Measurements from ENCODE around the gene ADGRG4. TPM values are rescaled to one million over a fixed set of nuclear protein-coding genes. Genes with fewer than 3 reads are reported as not detected.

Gene ADGRG4
- polyA plus RNA-seq, 2 of the 4 experiments (the other 2 are of a cell fraction): not detected

DNA sequence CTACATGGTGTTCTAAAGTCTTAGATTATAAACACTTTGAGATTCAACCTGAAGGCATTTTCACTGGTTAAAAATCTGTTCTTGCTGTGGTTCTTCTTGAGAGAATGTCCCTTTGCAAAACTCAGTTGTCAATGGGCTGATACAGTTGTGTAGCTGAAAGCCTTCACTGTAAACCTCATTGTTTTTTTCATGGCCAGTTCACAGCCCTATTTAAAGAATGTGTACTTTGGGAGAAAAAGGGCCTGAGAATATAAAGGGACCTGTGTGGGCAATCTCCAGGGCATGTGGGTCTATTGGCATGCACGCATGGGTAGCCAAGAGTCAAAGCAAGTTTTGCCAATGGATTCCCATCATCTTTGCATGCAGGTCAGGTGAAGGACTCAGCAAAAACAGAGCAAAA lies 41.8 kb upstream of the ADGRG4 start (continued):
- TF ChIP-seq, protein P1, sequence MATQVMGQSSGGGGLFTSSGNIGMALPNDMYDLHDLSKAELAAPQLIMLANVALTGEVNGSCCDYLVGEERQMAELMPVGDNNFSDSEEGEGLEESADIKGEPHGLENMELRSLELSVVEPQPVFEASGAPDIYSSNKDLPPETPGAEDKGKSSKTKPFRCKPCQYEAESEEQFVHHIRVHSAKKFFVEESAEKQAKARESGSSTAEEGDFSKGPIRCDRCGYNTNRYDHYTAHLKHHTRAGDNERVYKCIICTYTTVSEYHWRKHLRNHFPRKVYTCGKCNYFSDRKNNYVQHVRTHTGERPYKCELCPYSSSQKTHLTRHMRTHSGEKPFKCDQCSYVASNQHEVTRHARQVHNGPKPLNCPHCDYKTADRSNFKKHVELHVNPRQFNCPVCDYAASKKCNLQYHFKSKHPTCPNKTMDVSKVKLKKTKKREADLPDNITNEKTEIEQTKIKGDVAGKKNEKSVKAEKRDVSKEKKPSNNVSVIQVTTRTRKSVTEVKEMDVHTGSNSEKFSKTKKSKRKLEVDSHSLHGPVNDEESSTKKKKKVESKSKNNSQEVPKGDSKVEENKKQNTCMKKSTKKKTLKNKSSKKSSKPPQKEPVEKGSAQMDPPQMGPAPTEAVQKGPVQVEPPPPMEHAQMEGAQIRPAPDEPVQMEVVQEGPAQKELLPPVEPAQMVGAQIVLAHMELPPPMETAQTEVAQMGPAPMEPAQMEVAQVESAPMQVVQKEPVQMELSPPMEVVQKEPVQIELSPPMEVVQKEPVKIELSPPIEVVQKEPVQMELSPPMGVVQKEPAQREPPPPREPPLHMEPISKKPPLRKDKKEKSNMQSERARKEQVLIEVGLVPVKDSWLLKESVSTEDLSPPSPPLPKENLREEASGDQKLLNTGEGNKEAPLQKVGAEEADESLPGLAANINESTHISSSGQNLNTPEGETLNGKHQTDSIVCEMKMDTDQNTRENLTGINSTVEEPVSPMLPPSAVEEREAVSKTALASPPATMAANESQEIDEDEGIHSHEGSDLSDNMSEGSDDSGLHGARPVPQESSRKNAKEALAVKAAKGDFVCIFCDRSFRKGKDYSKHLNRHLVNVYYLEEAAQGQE (IDR thresholded peaks at IDR 0.05): no peak
- TF ChIP-seq HEYL (CRISPR knock-in tag; IDR thresholded peaks at IDR 0.05) (no peak), NPAS2 (CRISPR knock-in tag; IDR thresholded peaks at IDR 0.05; ENCODE audit: borderline replicate concordance) (no peak), POLR2AphosphoS2 (conservative IDR thresholded peaks at IDR 0.05; ENCODE audit: low read length) (no peak)

DNA sequence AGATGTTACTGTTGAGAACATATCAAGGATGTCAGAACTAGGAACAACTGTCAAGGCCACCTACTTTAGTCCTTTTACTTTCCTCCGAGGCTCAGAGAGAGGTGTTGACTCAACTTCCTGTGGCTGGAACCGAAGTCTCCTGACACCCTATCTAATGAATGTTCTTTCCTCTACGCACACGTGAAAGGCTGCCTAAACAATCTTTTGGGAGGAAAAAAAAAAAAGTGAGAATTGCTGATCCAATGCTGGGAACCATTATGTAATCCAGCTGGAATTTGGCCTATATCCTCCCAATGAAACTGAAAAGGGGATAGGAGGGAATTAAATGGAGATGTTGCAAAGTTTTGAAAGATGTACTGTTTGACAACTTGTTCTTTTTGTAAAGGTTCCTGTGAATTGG lies 41.2 kb upstream of the ADGRG4 start:
- no peak for ATAC-seq
- no peak for DNase-seq (ENCODE audit: low read depth in 1 of 2, low spot score in 1 of 2)
- ChIA-PET CTCF (interaction anchor here (0.6 to 1.5 kb wide), 3 partner anchors 9 to 520 kb away, joined by 4 to 6 read pairs (median 4); no protein-coding TSS in a partner anchor), POLR2A (no interaction called here)
- FAIRE-seq: no peak
- Histone ChIP-seq H3K4me3 (no peak overlapping the region), H3K4me2 (no peak overlapping the region), H3K4me1 (peaks cover 12% of the 10 kb centered on the region), H3K27ac (no peak overlapping the region), H3K9me3 (no peaks in the 10 kb centered on the region)
- TF ChIP-seq CHD4 (IDR thresholded peaks at IDR 0.05; ENCODE audit: borderline replicate concordance): no peak
- TF ChIP-seq, protein P1 (IDR thresholded peaks at IDR 0.05): no peak
- TF ChIP-seq, protein P2, sequence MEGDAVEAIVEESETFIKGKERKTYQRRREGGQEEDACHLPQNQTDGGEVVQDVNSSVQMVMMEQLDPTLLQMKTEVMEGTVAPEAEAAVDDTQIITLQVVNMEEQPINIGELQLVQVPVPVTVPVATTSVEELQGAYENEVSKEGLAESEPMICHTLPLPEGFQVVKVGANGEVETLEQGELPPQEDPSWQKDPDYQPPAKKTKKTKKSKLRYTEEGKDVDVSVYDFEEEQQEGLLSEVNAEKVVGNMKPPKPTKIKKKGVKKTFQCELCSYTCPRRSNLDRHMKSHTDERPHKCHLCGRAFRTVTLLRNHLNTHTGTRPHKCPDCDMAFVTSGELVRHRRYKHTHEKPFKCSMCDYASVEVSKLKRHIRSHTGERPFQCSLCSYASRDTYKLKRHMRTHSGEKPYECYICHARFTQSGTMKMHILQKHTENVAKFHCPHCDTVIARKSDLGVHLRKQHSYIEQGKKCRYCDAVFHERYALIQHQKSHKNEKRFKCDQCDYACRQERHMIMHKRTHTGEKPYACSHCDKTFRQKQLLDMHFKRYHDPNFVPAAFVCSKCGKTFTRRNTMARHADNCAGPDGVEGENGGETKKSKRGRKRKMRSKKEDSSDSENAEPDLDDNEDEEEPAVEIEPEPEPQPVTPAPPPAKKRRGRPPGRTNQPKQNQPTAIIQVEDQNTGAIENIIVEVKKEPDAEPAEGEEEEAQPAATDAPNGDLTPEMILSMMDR (IDR thresholded peaks at IDR 0.05): no peak
- TF ChIP-seq NFE2L2 (conservative IDR thresholded peaks at IDR 0.05; ENCODE audit: low read length): no peak
- TF ChIP-seq MAFK (IDR thresholded peaks at IDR 0.05; ENCODE audit: partially characterized antibody): no peak
- no peak for TF ChIP-seq RFX5 (IDR thresholded peaks at IDR 0.05)
- no peak for TF ChIP-seq SMC3 (IDR thresholded peaks at IDR 0.05)
- no peak for TF ChIP-seq ZFP36 (IDR thresholded peaks at IDR 0.05; ENCODE audit: borderline replicate concordance, partially characterized antibody)
- TF ChIP-seq ZNF302 (CRISPR knock-in tag; IDR thresholded peaks at IDR 0.05): no peak
- no peak for TF ChIP-seq EP300 (IDR thresholded peaks at IDR 0.05)
- TF ChIP-seq RCOR1 (IDR thresholded peaks at IDR 0.05; ENCODE audit: low read depth, low read length): no peak
- TF ChIP-seq RNF2 (IDR thresholded peaks at IDR 0.05; ENCODE audit: borderline replicate concordance, low read depth): no peak
- TF ChIP-seq SREBF2 (IDR thresholded peaks at IDR 0.05): no peak
- TF ChIP-seq EHF (CRISPR knock-in tag; IDR thresholded peaks at IDR 0.05): no peak
- WGBS (ENCODE audit: missing lambda C conversion rate): 65% methylated on average over 4 of the region's 4 CpGs
